Measurements from ENCODE around the gene ENTPD5.
"Not testable (repeated sequence)": the region's sequence is repeated elsewhere in the genome, so short reads cannot be mapped to it uniquely, and the experiment has no call there.

The ENTPD5 gene

GRCh38 chr14:73943083-73943482, 76.0 kb downstream of the ENTPD5 start:
- DNase-seq: peak in 2 of 14 donors; percentile 0 to 3

- no peak for DNase-seq
Measured at GRCh38 chr14:73942180-73942579, 76.9 kb downstream of the ENTPD5 start.

- DNase-seq: no peak
Measured at GRCh38 chr14:73937012-73937411, 82.1 kb downstream of the ENTPD5 start.

DNA sequence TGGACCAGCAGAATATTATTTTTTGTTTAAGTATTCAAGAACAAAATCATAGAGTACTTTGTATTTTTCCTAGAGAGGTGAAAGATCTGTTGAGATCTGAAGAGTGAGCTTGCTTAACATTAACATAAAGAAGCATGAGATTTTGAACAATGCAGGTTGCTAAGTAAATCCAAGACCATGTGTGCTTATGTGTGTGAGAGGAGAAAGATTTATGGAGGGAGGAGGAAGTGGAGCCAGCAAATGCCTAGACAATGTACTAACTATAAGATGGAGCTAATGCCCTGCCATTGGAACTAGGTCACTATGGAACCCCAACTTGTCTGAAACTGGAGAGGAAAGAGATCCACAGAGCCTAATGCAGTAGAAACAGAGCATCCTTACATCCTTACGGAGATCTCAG, 82.5 kb downstream of the ENTPD5 start:
- no peak for DNase-seq

DNA sequence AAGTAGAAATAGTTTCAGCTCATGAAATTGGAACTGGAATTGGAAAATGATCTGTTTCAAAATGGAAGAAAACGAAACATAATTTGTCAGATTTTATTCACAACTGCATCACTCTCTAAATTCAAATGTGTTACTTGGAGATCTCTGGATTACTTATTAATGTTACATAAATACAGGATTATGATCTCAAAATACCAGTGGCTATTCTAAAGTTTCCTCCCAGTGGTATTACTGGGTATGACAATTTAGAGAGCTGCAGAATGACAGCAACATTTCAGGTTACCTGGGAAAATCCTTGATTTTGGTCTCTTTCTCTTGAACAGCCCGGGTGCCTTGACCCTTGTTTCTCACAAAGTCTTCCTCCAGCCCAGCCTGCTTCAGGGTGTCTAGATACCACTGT, 83.4 kb downstream of the ENTPD5 start:
- DNase-seq: no peak

DNA sequence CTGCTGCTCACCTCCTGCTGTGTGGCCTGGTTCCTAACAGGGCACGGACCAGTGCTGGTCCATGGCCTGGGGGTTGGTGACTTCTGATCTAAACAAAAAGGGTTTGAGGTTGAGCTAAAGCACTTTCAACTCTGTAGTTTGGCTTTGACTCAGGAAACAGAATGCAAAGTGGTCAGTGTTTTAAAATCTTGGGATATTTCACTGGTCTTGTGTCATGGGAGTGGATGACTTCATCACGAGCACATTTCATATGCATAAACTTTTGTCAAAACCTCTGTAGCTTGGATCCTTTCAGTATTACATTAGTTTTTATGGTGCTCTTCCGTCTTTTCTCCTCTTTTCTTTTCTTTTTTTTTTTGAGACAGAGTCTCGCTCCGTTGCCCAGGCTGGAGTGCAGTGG, 94.8 kb downstream of the ENTPD5 start:
- DNase-seq: no peak

- not testable (repeated sequence) for DNase-seq
Measured at GRCh38 chr14:73919457-73919856, 99.6 kb downstream of the ENTPD5 start.

GRCh38 chr14:73916324-73916723, 102.8 kb downstream of the ENTPD5 start:
- DNase-seq: no peak

DNA sequence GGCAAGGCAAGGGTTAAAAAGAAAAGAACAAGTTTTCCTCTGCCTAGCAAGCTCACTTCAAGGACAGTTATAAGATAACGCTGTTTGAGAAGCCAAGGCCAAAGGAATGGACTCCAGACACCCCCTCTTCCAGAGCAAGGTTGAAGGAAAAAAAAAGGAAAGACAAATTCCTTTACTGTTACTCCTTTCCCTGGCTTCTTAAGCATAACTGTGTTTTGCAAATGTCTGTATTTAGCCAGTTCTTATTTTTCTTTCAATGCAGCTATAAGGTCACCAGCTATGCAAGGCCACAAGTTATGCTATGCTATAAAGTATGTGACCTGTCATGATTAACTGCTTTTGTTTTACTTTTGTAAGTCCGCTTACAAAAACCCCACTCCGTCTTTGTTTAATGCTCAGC, 105.8 kb downstream of the ENTPD5 start:
- no peak for DNase-seq

- DNase-seq: no peak
Measured at GRCh38 chr14:73909681-73910080, 109.4 kb downstream of the ENTPD5 start.
